Measurements from ENCODE around the gene ATAD3B.
"Not testable (repeated sequence)": the region's sequence is repeated elsewhere in the genome, so short reads cannot be mapped to it uniquely, and the experiment has no call there.

ATAD3B gene

DNA sequence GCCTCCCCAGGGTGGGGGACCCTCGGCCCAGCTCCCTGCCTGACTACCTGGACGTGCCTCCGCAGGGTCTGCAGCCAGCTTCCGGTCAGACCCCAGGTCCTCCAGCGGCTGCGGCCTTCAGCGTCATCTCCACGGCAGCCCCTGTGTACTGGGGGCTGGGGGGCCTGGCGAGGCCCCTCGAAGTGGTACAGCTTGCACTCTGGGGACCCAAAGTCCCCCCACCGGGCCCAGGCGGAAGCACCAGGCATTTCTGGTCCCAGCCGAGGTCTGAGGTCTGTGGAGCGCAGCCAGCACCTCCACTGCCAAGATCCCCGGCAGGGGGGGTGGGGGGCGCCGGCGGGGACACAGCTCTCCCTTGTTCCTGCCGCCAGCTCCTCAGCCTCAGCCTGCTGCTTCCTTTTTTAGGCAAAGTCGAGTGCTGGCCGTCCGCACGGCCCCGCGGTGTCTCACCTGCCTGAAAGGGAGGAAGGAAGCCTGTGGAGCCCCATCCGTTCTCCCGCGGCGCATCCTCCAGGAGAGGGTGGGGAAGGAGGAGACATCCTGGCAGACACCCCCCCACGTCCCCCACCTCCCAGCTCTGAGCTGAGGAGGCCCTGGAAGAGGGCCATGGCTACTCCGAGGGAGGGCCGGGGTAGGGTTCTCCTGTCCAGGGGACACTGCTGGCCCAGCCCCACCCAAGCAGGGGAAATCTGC, 37.3 kb upstream of the ATAD3B start:
- DNase-seq: peak in 1 of 2 donors; percentile 44

DNA sequence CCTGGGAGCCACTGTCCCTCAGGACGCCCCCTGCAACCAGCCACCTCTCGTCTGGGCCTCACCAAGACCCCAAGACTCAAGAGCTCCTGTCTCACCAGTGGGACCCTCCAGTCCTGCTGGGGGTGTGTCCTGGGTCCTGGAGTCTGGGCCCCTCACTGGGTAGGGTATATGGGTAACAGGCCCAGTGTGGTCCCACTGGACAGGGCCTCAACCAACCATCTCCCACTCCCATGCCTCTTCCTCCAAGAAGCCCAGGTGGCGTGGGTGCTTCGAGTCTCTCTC, 36.8 kb upstream of the ATAD3B start:
- DNase-seq: no peak

DNA sequence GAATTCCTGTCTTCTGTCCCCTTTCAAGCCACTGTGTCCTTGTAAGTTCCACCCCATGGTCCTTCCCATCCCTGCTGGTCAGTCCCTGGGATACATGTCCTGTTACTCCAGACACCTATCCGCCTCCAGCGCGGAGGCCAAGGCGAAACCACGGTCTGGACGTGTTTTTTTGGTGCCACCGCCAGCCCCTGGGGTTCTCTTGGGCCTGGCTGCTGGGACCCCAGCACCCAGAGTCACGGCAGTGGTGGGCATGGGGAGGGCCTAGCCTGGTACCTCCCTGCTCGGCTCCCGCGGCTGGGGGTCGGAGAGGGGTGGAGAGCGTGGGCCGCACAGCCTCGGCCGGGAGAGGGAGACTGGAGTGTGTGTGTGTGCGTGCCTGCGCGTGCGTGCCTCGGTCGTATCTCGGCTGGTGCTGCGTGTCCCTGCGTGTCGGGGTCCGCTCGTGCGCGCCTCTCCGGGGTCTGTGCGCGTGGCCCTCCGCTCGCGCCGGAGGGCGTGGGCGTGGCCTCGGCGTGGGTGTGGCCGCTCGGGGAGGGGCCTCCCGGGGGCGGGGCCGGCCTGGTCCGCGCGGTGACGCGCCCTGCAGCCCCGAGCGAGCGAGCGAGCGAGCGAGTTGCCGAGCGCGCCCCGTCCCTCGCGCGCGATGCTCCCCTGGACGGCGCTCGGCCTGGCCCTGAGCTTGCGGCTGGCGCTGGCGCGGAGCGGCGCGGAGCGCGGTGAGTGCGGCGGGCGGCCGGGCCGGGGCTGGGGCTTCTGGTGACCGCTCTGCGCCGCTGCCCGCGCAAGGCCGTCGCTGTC, 36.3 kb upstream of the ATAD3B start, which contains the start of gene VWA1:
VWA1 (plus strand) TSS at position 585 of the 798 bp plus-strand sequence; CDS start at position 644, 59 bp downstream.
- no peak for DNase-seq

DNA sequence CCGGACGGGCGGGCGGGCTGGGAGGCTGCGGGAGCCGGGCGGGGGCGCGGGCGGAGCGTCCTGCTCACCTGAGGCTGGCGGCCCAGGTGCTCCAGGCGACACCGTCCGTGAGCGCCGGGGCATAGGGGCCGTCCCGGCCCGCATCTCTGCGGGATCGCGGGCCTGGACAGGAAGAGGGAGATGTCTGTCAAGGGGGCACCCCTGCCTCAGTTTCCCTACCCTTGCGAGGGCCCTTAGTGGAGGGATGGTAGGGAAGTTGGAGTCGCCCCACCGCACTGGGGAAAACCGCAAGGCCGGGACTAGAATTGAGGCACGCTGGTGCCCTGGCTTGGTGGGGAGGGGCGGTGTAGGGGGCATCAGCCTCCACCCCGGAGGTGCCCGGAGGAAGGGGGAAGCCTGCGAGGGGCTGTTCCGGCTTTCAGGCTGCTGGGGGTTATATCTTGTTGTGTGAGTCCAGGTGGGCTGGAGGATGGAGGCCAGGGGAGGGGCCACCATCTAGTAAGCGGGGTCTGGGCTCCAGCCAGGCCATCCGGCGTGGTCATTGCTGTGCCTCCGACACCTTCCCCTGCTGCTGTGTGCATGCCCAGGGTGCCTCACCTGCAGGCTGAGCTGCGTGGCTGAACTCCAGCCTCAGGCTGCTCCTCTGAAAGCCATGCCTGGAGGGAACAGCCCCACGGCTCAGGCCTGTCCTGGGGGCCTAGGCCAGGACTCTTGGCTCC, 35.5 kb upstream of the ATAD3B start:
- no peak for DNase-seq

DNA sequence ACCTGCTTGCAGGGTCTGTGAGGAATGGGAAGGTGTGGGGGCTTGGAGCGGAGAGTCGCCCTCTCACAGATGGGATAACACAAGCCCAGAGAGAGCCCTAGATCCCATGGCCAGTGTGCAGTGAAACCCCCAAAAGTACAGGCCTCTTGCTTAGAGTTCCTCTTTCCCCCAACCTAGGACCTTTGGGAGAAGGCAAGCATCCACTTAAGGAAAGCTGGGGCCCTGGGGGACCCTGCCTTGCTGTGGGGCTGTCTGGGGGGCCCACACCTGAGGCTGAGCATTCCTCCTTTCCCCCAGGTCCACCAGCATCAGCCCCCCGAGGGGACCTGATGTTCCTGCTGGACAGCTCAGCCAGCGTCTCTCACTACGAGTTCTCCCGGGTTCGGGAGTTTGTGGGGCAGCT, 34.9 kb upstream of the ATAD3B start:
- no peak for DNase-seq

DNA sequence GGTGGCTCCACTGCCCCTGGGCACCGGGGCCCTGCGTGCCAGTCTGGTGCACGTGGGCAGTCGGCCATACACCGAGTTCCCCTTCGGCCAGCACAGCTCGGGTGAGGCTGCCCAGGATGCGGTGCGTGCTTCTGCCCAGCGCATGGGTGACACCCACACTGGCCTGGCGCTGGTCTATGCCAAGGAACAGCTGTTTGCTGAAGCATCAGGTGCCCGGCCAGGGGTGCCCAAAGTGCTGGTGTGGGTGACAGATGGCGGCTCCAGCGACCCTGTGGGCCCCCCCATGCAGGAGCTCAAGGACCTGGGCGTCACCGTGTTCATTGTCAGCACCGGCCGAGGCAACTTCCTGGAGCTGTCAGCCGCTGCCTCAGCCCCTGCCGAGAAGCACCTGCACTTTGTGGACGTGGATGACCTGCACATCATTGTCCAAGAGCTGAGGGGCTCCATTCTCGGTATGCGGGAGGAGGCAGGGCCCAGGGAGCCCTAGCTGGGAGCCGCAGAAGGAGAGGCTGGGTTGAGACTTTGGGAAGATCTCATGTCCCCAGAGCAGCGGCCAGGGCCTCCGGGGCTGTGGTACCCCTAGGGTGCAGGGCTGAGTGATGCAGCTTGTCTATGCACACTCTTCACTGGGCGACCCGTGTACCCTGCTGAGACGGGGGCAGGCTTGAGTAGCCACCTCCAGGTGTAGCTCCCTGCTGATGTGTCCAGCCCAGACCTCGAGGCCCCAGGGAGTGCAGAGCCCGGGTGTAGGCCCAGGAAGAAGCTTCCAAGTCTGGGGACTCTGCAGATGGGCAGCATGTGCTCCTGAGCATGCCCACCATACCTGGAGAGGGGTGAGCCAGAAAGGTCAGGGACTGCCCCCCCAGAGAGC, 34.3 kb upstream of the ATAD3B start:
- DNase-seq: no peak

DNA sequence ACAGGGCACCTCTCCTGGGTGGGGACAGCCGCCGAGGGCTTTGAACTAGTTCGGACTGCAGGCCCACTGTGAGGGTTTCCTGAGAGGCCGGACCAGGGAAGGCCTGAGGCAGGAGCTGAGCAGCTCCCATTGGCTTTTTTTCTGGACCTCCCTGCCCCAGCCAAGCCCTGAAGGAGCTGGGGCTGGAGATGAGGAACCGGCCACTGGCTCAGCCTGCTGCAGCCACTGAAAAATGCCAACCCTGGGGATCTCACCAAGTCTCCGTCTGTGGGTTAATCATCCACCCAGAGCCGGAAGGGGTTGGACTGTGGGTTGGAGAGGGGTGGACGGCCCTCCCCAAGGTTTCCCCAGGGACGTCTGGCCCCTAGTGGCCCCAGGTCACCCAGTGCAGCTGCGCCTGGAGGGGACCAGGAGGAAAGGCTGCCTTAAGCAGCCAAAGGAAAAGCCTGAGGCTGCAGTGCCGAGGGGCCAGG, 33.6 kb upstream of the ATAD3B start:
- DNase-seq: no peak

DNA sequence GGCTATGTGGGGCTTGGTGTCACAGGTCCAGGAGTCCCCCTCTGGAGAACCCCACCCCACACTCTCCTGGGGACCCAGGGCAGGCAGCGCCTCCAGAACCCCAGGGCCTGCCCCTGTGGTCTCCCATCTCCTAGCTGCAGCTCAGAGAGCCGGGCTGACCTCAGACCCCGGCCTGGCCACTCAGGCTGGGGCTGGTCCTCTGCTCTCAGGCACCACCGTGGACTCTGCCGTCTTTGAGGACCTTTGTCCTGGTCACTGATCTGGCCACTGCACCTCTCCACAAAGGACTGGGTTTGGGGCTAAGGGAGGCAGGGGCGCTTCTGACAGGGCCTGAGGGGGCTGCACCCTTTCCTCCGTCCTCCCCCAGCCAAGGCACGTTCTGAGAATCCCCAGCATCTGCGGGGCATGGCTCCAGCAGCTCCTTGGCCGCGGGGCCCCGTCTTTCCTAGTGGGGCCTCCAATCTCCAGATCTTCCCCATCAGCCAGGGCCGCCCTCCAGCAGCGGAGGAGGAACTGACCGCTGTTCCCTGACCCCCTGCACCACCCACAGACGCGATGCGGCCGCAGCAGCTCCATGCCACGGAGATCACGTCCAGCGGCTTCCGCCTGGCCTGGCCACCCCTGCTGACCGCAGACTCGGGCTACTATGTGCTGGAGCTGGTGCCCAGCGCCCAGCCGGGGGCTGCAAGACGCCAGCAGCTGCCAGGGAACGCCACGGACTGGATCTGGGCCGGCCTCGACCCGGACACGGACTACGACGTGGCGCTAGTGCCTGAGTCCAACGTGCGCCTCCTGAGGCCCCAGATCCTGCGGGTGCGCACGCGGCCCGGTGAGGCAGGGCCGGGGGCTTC, 32.8 kb upstream of the ATAD3B start:
- DNase-seq: no peak

DNA sequence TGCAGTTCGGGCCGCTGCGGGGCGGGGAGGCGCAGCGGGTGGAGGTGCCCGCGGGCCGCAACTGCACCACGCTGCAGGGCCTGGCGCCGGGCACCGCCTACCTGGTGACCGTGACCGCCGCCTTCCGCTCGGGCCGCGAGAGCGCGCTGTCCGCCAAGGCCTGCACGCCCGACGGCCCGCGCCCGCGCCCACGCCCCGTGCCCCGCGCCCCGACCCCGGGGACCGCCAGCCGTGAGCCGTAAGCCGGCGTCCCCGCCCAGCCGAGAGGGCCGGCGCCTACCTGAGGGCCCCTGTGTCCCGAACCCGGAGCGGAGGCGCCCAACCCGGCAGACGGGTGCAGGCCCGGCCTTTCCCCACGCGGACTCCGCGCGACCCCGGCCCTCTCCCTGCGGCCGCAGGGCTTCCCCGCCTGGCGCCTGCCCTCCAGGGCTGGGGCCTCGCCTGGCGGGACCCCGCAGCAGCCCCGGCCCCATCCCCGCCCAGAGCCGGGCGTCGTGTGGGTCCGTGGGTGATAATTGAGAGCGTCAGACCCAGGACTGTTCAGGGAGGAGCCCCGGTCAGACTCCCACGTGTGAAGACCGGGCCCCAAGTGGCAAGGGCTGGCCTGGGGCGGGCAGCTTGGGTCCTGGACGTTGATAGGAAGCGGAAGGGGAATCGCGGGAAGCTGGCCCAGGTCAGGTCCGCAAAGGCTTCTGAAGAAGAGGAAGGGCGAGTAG, 31.9 kb upstream of the ATAD3B start:
- DNase-seq: no peak

DNA sequence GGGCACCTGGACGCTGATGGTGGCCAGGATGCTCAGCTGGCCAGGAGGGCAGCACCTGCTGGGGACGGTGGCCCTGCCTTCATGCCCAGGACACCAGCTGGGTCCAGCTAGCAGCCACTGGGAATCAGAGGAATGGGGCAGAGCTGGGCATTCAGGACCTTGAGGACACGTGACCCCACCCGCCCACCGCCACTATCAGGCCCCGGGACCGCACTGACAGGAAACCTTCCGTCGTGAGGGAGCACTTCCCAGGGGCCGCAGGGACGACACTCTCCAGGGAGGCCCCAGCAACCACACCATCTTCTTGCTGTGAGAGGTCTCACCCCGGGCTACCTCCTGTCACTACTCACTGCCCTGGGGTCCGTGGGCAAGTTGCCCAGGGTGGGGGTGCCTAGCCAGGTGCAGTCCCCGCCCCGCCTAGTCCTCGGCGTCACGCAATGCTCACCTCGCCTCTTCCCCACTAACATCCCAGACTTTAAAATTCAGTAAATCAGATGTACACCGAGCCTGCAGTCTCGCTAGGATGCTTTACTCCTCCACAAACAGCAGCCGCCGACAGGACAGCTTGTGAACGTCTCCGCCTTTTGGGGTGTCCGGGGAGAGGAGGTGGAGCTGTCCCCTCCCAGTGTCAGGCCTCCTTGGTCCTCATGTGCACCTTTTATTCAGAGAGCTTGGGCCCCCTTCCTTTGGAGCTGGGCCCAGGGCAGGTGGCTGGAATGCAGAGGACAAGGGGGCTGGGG, 31.1 kb upstream of the ATAD3B start:
- DNase-seq: no peak

DNA sequence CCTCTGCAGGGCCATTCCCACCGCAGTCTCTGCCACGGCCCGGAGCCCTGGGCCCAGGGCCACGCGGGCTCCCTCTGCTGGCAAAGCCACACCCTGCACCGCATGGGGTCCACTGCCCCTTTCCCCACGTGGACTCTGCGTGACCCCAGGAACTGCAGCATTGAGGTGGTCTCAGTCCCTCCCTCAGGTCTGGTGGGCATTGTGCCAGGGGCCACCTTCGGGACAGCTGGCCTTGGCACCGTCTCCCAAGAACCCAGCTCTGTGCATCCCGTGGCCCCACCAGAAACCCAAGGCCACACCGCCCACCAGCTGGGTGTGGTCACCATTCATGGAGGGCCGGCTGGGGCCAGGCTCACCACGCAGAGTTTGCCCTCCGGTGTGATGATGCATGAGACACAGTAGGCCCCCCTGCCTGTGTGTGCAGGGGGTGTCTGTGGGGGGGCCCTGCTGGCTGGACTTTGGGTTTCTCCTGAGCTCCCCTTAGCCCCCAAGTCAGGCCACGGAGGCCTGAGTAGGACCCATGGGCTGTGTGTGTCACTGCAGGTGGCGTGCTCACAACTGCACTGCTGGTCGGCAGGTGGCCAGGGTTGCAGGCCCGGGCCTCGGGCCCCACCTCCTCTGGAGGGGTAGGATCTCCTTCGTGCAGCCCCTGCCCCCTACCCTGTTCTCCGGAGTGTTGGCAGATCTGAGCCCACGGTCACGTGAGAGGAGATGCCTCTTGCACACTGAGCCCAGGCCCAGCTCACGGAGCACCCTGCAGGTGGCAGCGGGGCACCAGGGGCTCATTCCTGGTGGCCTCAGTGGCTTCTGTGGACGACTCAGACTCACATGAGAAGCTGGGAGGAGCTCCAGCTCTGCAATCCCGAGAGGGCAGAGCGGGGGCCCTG, 30.3 kb upstream of the ATAD3B start:
- DNase-seq: peak; percentile 13 to 16

DNA sequence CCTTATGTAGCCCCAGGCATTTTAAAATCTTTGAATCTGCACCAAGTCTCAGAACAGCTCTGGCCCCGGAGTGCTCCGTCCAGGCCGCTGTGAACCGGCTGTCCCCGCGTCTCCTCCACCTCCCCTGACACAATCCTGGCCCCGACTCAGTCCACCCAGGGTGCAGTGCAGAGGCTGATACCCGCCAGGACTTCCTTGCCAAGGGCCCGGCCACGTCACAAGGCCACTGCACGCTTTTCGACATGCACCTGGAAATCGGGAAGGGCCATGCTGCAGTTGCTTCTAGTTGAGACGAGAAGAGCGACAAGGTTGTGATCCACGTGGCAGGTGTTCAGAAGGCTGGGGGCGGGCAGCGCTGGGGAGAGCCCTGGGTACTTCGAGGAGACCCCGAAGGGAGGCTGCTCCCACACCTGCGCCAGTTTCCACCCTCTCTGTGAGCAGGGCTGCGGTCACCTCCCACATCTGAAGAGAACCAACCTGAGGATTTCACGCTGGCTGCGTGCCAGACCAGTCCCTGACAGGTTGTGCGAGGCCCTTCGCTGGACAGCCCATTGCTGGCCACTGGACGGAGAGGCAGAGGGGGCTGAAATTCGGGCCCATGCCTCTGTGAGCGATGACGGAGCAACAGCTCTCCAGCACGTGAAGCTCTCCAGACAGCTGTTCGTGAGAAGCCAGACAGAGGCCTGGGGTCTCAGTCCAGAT, 29.3 kb upstream of the ATAD3B start:
- DNase-seq: no peak

DNA sequence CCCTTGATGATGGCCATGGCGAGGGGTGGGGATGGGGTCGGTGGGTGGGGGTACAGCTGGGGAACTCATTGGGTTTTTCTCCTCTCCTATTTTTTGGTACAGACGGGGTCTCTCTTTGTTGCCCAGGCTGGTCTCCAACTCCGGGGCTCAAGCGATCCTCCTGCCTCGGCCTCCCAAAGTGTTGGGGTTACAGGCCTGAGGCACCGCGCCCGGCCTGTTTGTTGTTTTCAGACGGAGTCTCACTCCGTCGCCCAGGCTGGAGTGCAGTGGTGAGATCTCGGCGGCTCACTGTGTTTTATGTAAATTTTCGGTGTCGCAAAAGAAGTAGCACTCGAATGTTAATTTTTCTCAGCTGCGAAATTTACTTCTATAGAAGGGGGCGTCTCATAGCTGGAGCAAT, 24.9 kb upstream of the ATAD3B start:
- not testable (repeated sequence) for DNase-seq

DNA sequence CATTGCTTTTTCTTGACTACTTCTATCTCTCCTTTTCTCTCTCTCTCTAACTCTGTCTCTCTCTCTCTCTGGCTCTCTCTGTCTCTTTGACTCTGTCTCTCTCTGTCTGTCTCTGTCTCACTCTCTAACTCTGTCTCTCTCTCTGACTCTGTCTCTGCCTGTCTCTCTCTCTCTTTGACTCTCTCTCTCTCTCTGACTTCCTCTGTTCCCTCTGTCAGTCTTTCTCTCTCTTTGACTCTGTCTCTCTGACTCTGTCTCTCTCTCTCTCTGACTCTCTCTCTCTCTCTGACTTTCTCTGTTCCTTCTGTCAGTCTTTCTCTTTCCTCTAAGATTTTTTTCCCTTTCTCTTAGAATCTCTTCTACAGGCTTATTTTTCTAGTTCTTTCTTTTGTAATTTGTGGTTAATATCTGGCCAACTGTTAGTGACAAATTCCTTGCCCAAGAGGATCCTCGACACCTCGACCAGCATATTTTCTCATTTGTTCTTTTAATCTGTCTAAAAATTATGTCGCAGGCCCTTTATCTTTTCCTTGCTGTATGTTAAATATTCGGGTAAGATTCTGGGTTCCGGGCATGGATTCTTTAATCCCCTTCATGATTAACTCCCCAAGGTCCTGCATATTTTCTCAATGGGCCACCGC, 22.3 kb upstream of the ATAD3B start, which contains the start of gene ATAD3C:
ATAD3C (plus strand) TSS at position 591 of the 641 bp plus-strand sequence. CDS start 995 bp downstream, outside the sequence.
- DNase-seq: no peak

DNA sequence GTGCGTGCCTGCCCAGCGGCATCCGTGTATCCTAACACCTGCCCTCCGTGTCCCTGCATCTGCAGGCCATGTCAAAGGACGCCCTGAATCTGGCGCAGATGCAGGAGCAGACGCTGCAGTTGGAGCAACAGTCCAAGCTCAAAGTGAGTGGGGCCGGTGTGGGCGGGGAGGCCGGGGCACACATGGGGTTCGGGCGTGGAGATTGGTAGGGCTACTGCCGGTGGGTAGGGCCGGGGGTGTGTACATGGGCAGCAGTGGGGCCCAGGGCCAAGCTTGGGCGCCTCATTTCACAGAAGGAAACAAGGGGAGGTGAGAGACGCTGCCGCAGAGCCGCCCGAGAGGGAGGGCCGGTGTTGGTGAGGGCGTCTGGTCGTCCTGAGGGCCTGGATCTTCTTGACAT, 20.9 kb upstream of the ATAD3B start:
- not testable (repeated sequence) for DNase-seq

DNA sequence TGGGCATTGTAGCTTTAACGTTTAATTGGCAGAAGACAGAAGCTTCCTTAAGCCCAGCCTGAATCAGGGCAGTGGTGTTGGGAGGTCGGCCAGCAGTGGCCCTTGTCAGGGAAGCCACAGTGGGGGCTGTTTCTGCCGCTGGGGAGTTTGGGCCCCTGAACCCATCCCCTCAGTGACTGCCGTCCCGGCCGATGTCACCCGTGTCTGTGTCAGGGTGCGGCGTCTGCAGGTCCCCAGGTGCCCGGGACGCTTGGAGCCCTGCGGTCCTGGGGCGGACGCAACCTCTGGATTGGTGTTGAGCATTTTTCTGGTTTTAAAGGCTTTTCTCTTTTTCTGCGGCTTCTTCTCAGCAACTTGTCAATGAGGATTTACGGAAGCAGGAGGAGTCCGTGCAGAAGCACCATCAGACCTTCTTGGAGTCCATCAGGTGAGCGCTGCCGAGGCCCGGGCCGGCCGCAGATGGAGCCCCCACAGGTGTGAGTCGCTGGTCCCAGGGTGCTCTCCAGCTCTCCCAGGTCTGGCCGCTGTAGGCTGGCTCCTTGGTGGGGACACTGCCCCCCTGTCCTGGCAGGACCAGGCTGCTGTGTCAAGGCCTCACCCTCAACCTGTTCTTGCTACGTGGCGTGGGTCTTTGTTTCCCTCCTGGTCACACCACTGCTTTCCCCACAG, 19.7 kb upstream of the ATAD3B start:
- DNase-seq: no peak

DNA sequence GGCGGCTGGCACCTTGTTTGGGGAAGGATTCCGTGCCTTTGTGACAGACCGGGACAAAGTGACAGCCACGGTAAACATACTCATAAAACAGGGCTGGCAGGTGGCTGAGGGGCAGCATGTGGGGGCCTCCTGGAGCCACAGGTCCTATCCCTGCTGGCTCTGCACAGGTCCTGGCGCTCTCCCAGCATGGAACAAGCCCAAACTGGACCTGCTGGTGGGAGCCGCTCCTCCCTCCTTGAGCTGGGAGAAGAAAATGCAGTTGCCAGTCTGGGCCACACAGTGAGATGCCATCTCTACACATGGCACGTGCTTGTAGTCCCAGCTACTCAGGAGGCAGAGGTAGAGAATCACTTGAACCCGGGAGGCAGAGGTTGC, 19.2 kb upstream of the ATAD3B start:
- not testable (repeated sequence) for DNase-seq

Data from bone marrow (tissue), 2 donors.